ENCODE data around the gene PCED1B. TPM values are rescaled to one million over a fixed set of nuclear protein-coding genes. Genes with fewer than 3 reads are reported as not detected.
"Not testable (repeated sequence)": the region's sequence is repeated elsewhere in the genome, so short reads cannot be mapped to it uniquely, and the experiment has no call there.

The PCED1B gene
- total and polyA plus RNA-seq, 4 experiments from 2014 or later: 44.3 to 74.6 (median 47.8) TPM

DNA sequence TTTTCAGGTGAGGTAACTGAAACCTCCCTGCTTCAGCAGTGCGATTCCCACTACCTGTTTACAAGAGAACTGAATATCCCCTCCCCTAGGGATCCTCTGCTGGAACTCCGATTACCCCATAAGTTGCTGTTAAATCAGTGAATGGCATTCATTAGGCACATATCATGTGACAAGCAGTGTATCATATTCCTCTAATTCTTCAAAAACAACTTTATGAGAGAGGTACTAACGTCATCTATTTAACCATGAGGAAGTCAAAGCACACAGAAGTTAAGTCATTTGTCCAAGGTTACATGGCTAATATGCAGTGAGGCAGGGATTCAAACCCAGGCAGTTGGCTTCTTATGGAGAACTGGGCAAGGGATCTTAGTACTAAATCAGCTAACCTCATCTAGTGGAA lies 43.9 kb upstream of the PCED1B start:
- Mint-ChIP-seq H3K27me3 (peaks cover 0 to 3% of the 10 kb centered on the region in 2 donors), H3K36me3 (no peaks in the 10 kb centered on the region), H3K4me1 (peaks cover 8 to 11% (median 9%) of the 10 kb centered on the region in 4 donors), H3K9me3 (peaks cover 0 to 2% (median 0%) of the 10 kb centered on the region in 8 donors), H3K4me3 (no peak overlapping the region), H3K27ac (no peak overlapping the region)
- no peaks in the 10 kb centered on the region for H3K27me3 ChIP-seq (ENCODE audit: insufficient read depth, low read length)
- ChIA-PET CTCF (ENCODE audit: partially characterized antibody) (interaction anchor here (1.4 to 7.3 kb wide), 4 partner anchors 9 to 373 kb away, joined by 3 to 199 read pairs (median 6); no protein-coding TSS in a partner anchor), POLR2A (ENCODE audit: partially characterized antibody) (no interaction called here)
- no peak for DNase-seq
- no peak overlapping the region for H3K27ac ChIP-seq (ENCODE audit: low read depth, low read length)
- no peak overlapping the region for H3K4me3 ChIP-seq (ENCODE audit: low read length in 2 of 2)
- no peaks in the 10 kb centered on the region for H3K9me3 ChIP-seq (ENCODE audit: control insufficient read depth in 1 of 2, low read length in 2 of 2)
- peaks cover 10% of the 10 kb centered on the region for H3K4me1 ChIP-seq (ENCODE audit: insufficient read depth, low read length)
- H3K36me3 ChIP-seq (ENCODE audit: insufficient read depth, low read length): no peaks in the 10 kb centered on the region
- intact Hi-C loops (cut with micrococcal nuclease): no loop called here

DNA sequence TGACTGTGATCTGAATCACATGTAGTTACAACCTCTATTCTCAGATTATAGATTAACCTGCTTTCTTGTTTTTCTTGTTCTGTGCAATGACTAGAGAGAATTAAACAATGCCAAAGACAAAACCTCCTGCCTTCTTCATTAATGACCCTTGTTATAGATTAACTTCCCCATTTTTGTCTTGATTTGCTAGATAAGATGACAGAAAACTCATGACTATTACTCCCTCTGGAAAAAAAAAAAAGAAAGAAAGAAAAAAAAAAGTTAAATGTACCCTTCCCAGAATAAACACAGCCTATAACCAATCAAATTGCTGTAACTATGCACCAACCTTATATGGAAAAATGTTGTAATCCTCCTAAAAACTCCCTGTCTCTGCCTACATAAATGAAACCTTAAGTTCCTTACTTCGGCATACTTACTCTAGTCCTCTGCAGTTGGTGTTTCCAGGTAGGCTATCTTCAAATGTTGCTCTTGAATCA lies 41.1 kb upstream of the PCED1B start:
- Histone ChIP-seq H3K36me3 (ENCODE audit: insufficient read depth, low read length) (no peaks in the 10 kb centered on the region), H3K27me3 (ENCODE audit: insufficient read depth, low read length) (no peaks in the 10 kb centered on the region), H3K4me3 (ENCODE audit: low read length in 2 of 2) (no peak overlapping the region), H3K27ac (ENCODE audit: low read depth, low read length) (no peak overlapping the region), H3K9me3 (ENCODE audit: control insufficient read depth in 1 of 2, low read length in 2 of 2) (no peaks in the 10 kb centered on the region), H3K4me1 (ENCODE audit: insufficient read depth, low read length) (peaks cover 6% of the 10 kb centered on the region)
- Mint-ChIP-seq H3K4me3 (no peak overlapping the region), H3K27ac (no peak overlapping the region), H3K4me1 (peaks cover under 1 to 3% (median 1%) of the 10 kb centered on the region in 4 donors), H3K9me3 (peaks cover 0 to 3% (median 0%) of the 10 kb centered on the region in 8 donors), H3K27me3 (peaks cover 0 to 3% of the 10 kb centered on the region in 2 donors), H3K36me3 (no peaks in the 10 kb centered on the region)
- ChIA-PET CTCF (ENCODE audit: partially characterized antibody) (interaction anchor here (1.1 to 7.3 kb wide), 3 partner anchors 14 to 359 kb away, joined by 3 to 199 read pairs (median 4); no protein-coding TSS in a partner anchor), POLR2A (ENCODE audit: partially characterized antibody) (no interaction called here)
- DNase-seq: no peak
- intact Hi-C loops (cut with micrococcal nuclease): no loop called here

- H3K27me3 Mint-ChIP-seq: peaks cover 2 to 5% of the 10 kb centered on the region in 2 donors
- H3K36me3 ChIP-seq (ENCODE audit: insufficient read depth, low read length): no peaks in the 10 kb centered on the region
- no peaks in the 10 kb centered on the region for H3K9me3 ChIP-seq (ENCODE audit: control insufficient read depth in 1 of 2, low read length in 2 of 2)
- DNase-seq: no peak
- peaks cover 2% of the 10 kb centered on the region for H3K4me1 ChIP-seq (ENCODE audit: insufficient read depth, low read length)
- H3K9me3 Mint-ChIP-seq: peaks cover 0 to 3% (median 0%) of the 10 kb centered on the region in 8 donors
- H3K27ac ChIP-seq (ENCODE audit: low read depth, low read length): no peak overlapping the region
- intact Hi-C loops (cut with micrococcal nuclease): no loop called here
- H3K27me3 ChIP-seq (ENCODE audit: insufficient read depth, low read length): no peaks in the 10 kb centered on the region
- no peak overlapping the region for H3K27ac Mint-ChIP-seq
- POLR2A ChIA-PET (ENCODE audit: partially characterized antibody): no interaction called here
- no peak overlapping the region for H3K4me3 ChIP-seq (ENCODE audit: low read length in 2 of 2)
- H3K4me1 Mint-ChIP-seq: no peaks in the 10 kb centered on the region
- CTCF ChIA-PET (ENCODE audit: partially characterized antibody): interaction anchor here (1.3 to 1.5 kb wide), 2 partner anchors 31 to 359 kb away, joined by 3 to 4 read pairs; no protein-coding TSS in a partner anchor
- no peaks in the 10 kb centered on the region for H3K36me3 Mint-ChIP-seq
- no peak overlapping the region for H3K4me3 Mint-ChIP-seq
These were observed 40.3 kb upstream of the PCED1B start for GRCh38 chr12:47039079-47039478.

- ChIA-PET CTCF (ENCODE audit: partially characterized antibody) (interaction anchor here (1.5 kb wide), 1 partner anchor 31 kb away, joined by 3 read pairs; no protein-coding TSS in a partner anchor), POLR2A (ENCODE audit: partially characterized antibody) (no interaction called here)
- no peaks in the 10 kb centered on the region for H3K9me3 ChIP-seq (ENCODE audit: control insufficient read depth in 1 of 2, low read length in 2 of 2)
- H3K9me3 Mint-ChIP-seq: peaks cover 0 to 3% (median 0%) of the 10 kb centered on the region in 8 donors
- intact Hi-C loops (cut with micrococcal nuclease): no loop called here
- H3K4me3 ChIP-seq (ENCODE audit: low read length in 2 of 2): no peak overlapping the region
- no peak overlapping the region for H3K4me3 Mint-ChIP-seq
- H3K4me1 ChIP-seq (ENCODE audit: insufficient read depth, low read length): no peaks in the 10 kb centered on the region
- H3K36me3 ChIP-seq (ENCODE audit: insufficient read depth, low read length): no peaks in the 10 kb centered on the region
- no peak overlapping the region for H3K27ac Mint-ChIP-seq
- H3K27me3 Mint-ChIP-seq: peaks cover 2 to 5% of the 10 kb centered on the region in 2 donors
- H3K27ac ChIP-seq (ENCODE audit: low read depth, low read length): no peak overlapping the region
- H3K4me1 Mint-ChIP-seq: no peaks in the 10 kb centered on the region
- no peaks in the 10 kb centered on the region for H3K27me3 ChIP-seq (ENCODE audit: insufficient read depth, low read length)
- no peaks in the 10 kb centered on the region for H3K36me3 Mint-ChIP-seq
- DNase-seq: no peak
These were observed 39.7 kb upstream of the PCED1B start for GRCh38 chr12:47039756-47040155.

DNA sequence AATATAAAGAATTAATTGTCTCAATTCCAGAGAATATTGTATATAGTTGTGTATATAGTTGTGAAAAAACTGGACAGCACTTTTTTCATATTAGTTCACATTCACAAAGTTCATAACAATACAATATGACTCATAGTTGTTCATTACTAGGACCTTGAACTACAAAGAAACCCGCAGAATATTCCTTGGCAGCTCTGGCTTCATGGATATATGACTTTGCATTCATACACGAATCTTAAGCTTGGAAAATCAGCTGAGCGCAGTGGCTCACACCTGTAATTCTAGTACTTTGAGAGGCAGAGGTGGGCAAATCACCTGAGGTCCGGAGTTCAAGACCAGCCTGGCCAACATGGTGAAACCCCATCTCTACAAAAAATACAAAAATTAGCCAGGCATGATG lies 38.1 kb upstream of the PCED1B start:
- H3K27me3 Mint-ChIP-seq: peaks cover 2 to 5% of the 10 kb centered on the region in 2 donors
- no peak for DNase-seq
- POLR2A ChIA-PET (ENCODE audit: partially characterized antibody): no interaction called here
- no peaks in the 10 kb centered on the region for H3K4me1 Mint-ChIP-seq
- no peak overlapping the region for H3K4me3 Mint-ChIP-seq
- Histone ChIP-seq H3K4me1 (ENCODE audit: insufficient read depth, low read length) (no peaks in the 10 kb centered on the region), H3K9me3 (ENCODE audit: control insufficient read depth in 1 of 2, low read length in 2 of 2) (no peaks in the 10 kb centered on the region), H3K27ac (ENCODE audit: low read depth, low read length) (no peak overlapping the region), H3K4me3 (ENCODE audit: low read length in 2 of 2) (no peak overlapping the region), H3K36me3 (ENCODE audit: insufficient read depth, low read length) (no peaks in the 10 kb centered on the region), H3K27me3 (ENCODE audit: insufficient read depth, low read length) (no peaks in the 10 kb centered on the region)
- intact Hi-C loops (cut with micrococcal nuclease): no loop called here
- H3K9me3 Mint-ChIP-seq: peaks cover 0 to 3% (median 0%) of the 10 kb centered on the region in 8 donors
- CTCF ChIA-PET (ENCODE audit: partially characterized antibody): interaction anchor here (1.9 to 2.8 kb wide), 2 partner anchors 8 to 356 kb away, joined by 9 to 16 read pairs; no protein-coding TSS in a partner anchor
- no peak overlapping the region for H3K27ac Mint-ChIP-seq
- H3K36me3 Mint-ChIP-seq: no peaks in the 10 kb centered on the region

DNA sequence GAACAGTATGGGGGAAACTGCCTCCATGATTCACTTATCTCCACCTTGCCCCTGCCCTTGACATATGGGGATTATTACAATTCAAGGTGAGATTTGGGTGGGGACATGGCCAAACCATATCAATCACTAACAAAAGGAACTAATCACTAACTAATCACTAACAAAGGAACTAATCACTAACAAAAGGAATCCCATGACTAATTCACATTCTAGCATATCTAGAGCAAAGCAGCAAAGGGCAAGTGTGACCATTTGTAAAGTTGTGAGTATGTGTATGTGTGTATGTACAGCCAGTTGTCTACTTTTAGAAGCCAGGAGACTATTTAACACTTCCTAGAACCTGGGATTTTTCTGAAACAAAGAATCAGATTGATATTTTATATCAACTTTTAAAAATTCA lies 30.9 kb upstream of the PCED1B start:
- Histone ChIP-seq H3K27me3 (ENCODE audit: insufficient read depth, low read length) (no peaks in the 10 kb centered on the region), H3K36me3 (ENCODE audit: insufficient read depth, low read length) (no peaks in the 10 kb centered on the region), H3K27ac (ENCODE audit: low read depth, low read length) (no peak overlapping the region), H3K9me3 (ENCODE audit: control insufficient read depth in 1 of 2, low read length in 2 of 2) (peaks cover 0 to 6% of the 10 kb centered on the region in 2 donors), H3K4me1 (ENCODE audit: insufficient read depth, low read length) (no peaks in the 10 kb centered on the region), H3K4me3 (ENCODE audit: low read length in 2 of 2) (no peak overlapping the region)
- peaks cover 2% of the 10 kb centered on the region in 2 donors for H3K27me3 Mint-ChIP-seq
- H3K9me3 Mint-ChIP-seq: peaks cover 5 to 27% (median 16%) of the 10 kb centered on the region in 8 donors
- CTCF ChIA-PET (ENCODE audit: partially characterized antibody): no interaction called here
- DNase-seq: no peak
- no peak overlapping the region for H3K4me3 Mint-ChIP-seq
- POLR2A ChIA-PET (ENCODE audit: partially characterized antibody): no interaction called here
- peaks cover 4 to 14% of the 10 kb centered on the region in 2 donors for H3K36me3 Mint-ChIP-seq
- H3K27ac Mint-ChIP-seq: no peak overlapping the region
- intact Hi-C loops (cut with micrococcal nuclease): no loop called here
- no peaks in the 10 kb centered on the region for H3K4me1 Mint-ChIP-seq

DNA sequence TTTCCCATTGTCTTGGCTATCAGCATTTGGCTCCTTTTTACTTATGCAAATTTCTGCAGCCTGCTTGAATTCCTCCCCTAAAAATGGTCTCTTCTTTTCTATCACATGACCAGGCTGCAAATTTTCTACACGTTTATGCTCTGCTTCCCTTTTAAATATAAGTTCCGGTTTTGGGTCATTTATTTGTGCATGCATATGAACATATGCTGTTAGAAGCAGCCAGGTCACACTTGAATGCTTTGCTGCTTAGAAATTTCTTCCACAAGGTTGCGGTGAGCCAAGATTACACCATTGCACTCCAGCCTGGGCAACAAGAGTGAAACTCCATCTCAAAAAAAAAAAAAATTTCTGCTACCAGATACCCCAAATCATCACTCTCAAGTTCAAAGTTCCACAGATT lies 28.1 kb upstream of the PCED1B start:
- H3K9me3 ChIP-seq (ENCODE audit: control insufficient read depth in 1 of 2, low read length in 2 of 2); H3K27me3 Mint-ChIP-seq; intact Hi-C loops (cut with micrococcal nuclease); H3K4me1 Mint-ChIP-seq; H3K4me3 ChIP-seq (ENCODE audit: low read length in 2 of 2); H3K4me3 Mint-ChIP-seq; H3K27ac Mint-ChIP-seq; H3K27me3 ChIP-seq (ENCODE audit: insufficient read depth, low read length); POLR2A ChIA-PET (ENCODE audit: partially characterized antibody); H3K4me1 ChIP-seq (ENCODE audit: insufficient read depth, low read length); H3K27ac ChIP-seq (ENCODE audit: low read depth, low read length); H3K36me3 ChIP-seq (ENCODE audit: insufficient read depth, low read length); DNase-seq: not testable (repeated sequence)
- Mint-ChIP-seq H3K9me3 (peaks cover 5 to 29% (median 17%) of the 10 kb centered on the region in 8 donors), H3K36me3 (peaks cover 4 to 14% of the 10 kb centered on the region in 2 donors)
- CTCF ChIA-PET (ENCODE audit: partially characterized antibody): interaction anchor here (0.7 kb wide), 1 partner anchor 377 kb away, joined by 3 read pairs; no protein-coding TSS in a partner anchor
